Stomach smooth muscle (tissue), 2 donors: Measurements from ENCODE around the gene RNF225.
"Not testable (repeated sequence)": the region's sequence is repeated elsewhere in the genome, so short reads cannot be mapped to it uniquely, and the experiment has no call there.

ENCODE experiments used
- H3K27ac ChIP-seq: one replicate; pipeline ENCODE4 v1.7.0; 2013; ENCODE audit warnings: mild to moderate bottlenecking, low read length, inconsistent platforms
- H3K27me3 ChIP-seq, 2 donors: one replicate each; pipeline ENCODE4 v1.7.0; 2013; ENCODE audit warnings: low read length in 2 of 2; ENCODE audit not compliant: insufficient read depth in 2 of 2, control insufficient read depth in 1 of 2
- H3K36me3 ChIP-seq, 2 donors: one replicate each; pipeline ENCODE4 v1.7.0; 2013; ENCODE audit warnings: low read length in 2 of 2; ENCODE audit not compliant: control insufficient read depth in 2 of 2, insufficient read depth in 2 of 2
- H3K4me1 ChIP-seq: one replicate; pipeline ENCODE4 v1.7.0; 2013; ENCODE audit warnings: low read length; ENCODE audit not compliant: control insufficient read depth, insufficient read depth
- H3K4me3 ChIP-seq, 2 donors: one replicate each; pipeline ENCODE4 v1.7.0; 2013; ENCODE audit warnings: low read length in 2 of 2
- H3K9ac ChIP-seq, 2 donors: one replicate each; pipeline ENCODE4 v1.7.0; 2013; ENCODE audit warnings: low read length in 2 of 2, mild to moderate bottlenecking in 1 of 2
- H3K9me3 ChIP-seq, 2 donors: one replicate each; pipeline ENCODE4 v1.7.0; 2013; ENCODE audit warnings: low read length in 2 of 2; ENCODE audit not compliant: control insufficient read depth in 2 of 2
- donor health status: healthy.
- donor health status: Pancreatic carcinoma.

RNF225 gene

GRCh38 chr19:58401840-58402421 is 6.5 kb downstream of the RNF225 start:
- H3K4me3 ChIP-seq = peak overlapping the region; percentile 67 to 87
- no peaks in the 10 kb centered on the region for H3K9me3 ChIP-seq
- H3K9ac ChIP-seq = peak overlapping the region in 1 of 2 donors; percentile 67
- H3K27me3 ChIP-seq = peaks cover 10 to 14% of the 10 kb centered on the region in 2 donors
- H3K4me1 ChIP-seq = peaks cover 19% of the 10 kb centered on the region
- no peaks in the 10 kb centered on the region for H3K36me3 ChIP-seq
- no peak overlapping the region for H3K27ac ChIP-seq

GRCh38 chr19:58403920-58404478 is 8.5 kb downstream of the RNF225 start:
- H3K9me3 ChIP-seq, H3K9ac ChIP-seq, H3K4me3 ChIP-seq, H3K36me3 ChIP-seq, H3K27me3 ChIP-seq, H3K27ac ChIP-seq: not testable (repeated sequence)
- H3K4me1 ChIP-seq = peaks cover 32% of the 10 kb centered on the region

GRCh38 chr19:58406818-58407657 is 11.6 kb downstream of the RNF225 start:
- H3K27me3 ChIP-seq = no peaks in the 10 kb centered on the region
- H3K27ac ChIP-seq = peak overlapping the region; percentile 80
- H3K36me3 ChIP-seq = no peaks in the 10 kb centered on the region
- no peaks in the 10 kb centered on the region for H3K9me3 ChIP-seq
- peak overlapping the region; percentile 92 to 93 for H3K4me3 ChIP-seq
- H3K4me1 ChIP-seq = peaks cover 27% of the 10 kb centered on the region
- H3K9ac ChIP-seq = peak overlapping the region in 1 of 2 donors; percentile 93

- peak overlapping the region; percentile 93 to 94 for H3K9ac ChIP-seq
- H3K4me3 ChIP-seq = peak overlapping the region; percentile 92 to 93
- H3K9me3 ChIP-seq = no peaks in the 10 kb centered on the region
- H3K27ac ChIP-seq = peak overlapping the region; percentile 80
- peaks cover 26% of the 10 kb centered on the region for H3K4me1 ChIP-seq
- no peaks in the 10 kb centered on the region for H3K27me3 ChIP-seq
- H3K36me3 ChIP-seq = no peaks in the 10 kb centered on the region
Measured at GRCh38 chr19:58407658-58408151, 12.2 kb downstream of the RNF225 start.

- no peaks in the 10 kb centered on the region for H3K9me3 ChIP-seq
- H3K27me3 ChIP-seq = no peaks in the 10 kb centered on the region
- H3K4me1 ChIP-seq = peaks cover 26% of the 10 kb centered on the region
- H3K9ac ChIP-seq = peak within 1 kb of the TSS; percentile 93 to 94
- peak within 1 kb of the TSS; percentile 80 for H3K27ac ChIP-seq
- peak within 1 kb of the TSS; percentile 92 to 93 for H3K4me3 ChIP-seq
- H3K36me3 ChIP-seq = no peaks in the 10 kb centered on the region
Measured at GRCh38 chr19:58408152-58409009, 12.9 kb downstream of the RNF225 start, which contains the start of gene ZNF584. ZNF584 (plus strand) TSS chr19:58408649; CDS start chr19:58409148, 499 bp downstream.

- Histone ChIP-seq H3K36me3 (no peaks in the 10 kb centered on the region), H3K4me3 (peak overlapping the region; percentile 92 to 93), H3K27ac (peak overlapping the region; percentile 80), H3K27me3 (no peaks in the 10 kb centered on the region), H3K9ac (peak overlapping the region; percentile 82 to 94), H3K9me3 (no peaks in the 10 kb centered on the region), H3K4me1 (peaks cover 26% of the 10 kb centered on the region)
Measured at GRCh38 chr19:58409010-58409790, 13.7 kb downstream of the RNF225 start.

- no peak overlapping the region for H3K4me3 ChIP-seq
- no peaks in the 10 kb centered on the region for H3K4me1 ChIP-seq
- H3K9me3 ChIP-seq = peaks cover 0 to 15% of the 10 kb centered on the region in 2 donors
- no peaks in the 10 kb centered on the region for H3K27me3 ChIP-seq
- no peak overlapping the region for H3K27ac ChIP-seq
- peaks cover 32 to 33% of the 10 kb centered on the region in 2 donors for H3K36me3 ChIP-seq
- no peak overlapping the region for H3K9ac ChIP-seq
Measured at GRCh38 chr19:58416604-58417003, 21.1 kb downstream of the RNF225 start.

- Histone ChIP-seq H3K4me1 (no peaks in the 10 kb centered on the region), H3K9me3 (peaks cover 0 to 15% of the 10 kb centered on the region in 2 donors), H3K4me3 (no peak overlapping the region), H3K36me3 (peaks cover 32 to 33% of the 10 kb centered on the region in 2 donors), H3K9ac (no peak overlapping the region), H3K27ac (no peak overlapping the region), H3K27me3 (no peaks in the 10 kb centered on the region)
Measured at GRCh38 chr19:58417071-58417470, 21.6 kb downstream of the RNF225 start.

- H3K27me3 ChIP-seq = no peaks in the 10 kb centered on the region
- no peak overlapping the region for H3K27ac ChIP-seq
- no peak overlapping the region for H3K4me3 ChIP-seq
- peaks cover 17 to 20% of the 10 kb centered on the region in 2 donors for H3K36me3 ChIP-seq
- peaks cover 67 to 72% of the 10 kb centered on the region in 2 donors for H3K9me3 ChIP-seq
- H3K4me1 ChIP-seq = no peaks in the 10 kb centered on the region
- no peak overlapping the region for H3K9ac ChIP-seq
Measured at GRCh38 chr19:58428617-58429016, 33.2 kb downstream of the RNF225 start.
